Right atrium auricular region (tissue), 2 donors: ENCODE results near the gene OR52I2. TPM values are rescaled to one million over a fixed set of nuclear protein-coding genes. Genes with fewer than 3 reads are reported as not detected.
A peak's percentile ranks its signal among the peaks of the same experiment; 100 is the strongest.

Experiments
- DNase-seq: peaks from one replicate; pipeline ENCODE4 v3.0.0-alpha.2; 2019; ENCODE audit warnings: low spot score
- H3K27ac ChIP-seq, 2 donors: fragments of 200-600 bp; sonication (generic); 1 replicate in 1 of 2; 2 replicates in 1 of 2; pipeline ENCODE4 v1.5.1; 2016 to 2019
- H3K27me3 ChIP-seq, 2 donors: fragments of 200-600 bp; sonication (generic); one replicate each; pipeline versions ENCODE4 v1.5.1 to v1.6.0; 2017 to 2019
- H3K36me3 ChIP-seq: fragments of 200-600 bp; sonication (generic); one replicate; pipeline ENCODE4 v1.5.1; 2016
- H3K4me1 ChIP-seq, 2 donors: fragments of 200-600 bp; sonication (generic); one replicate each; pipeline versions ENCODE4 v1.5.1 to v1.6.0; 2017 to 2019
- H3K4me3 ChIP-seq, 2 donors: fragments of 200-600 bp; sonication (generic); 1 replicate in 1 of 2; 2 replicates in 1 of 2; pipeline ENCODE4 v1.5.1; 2017 to 2019; ENCODE audit warnings: mild to moderate bottlenecking in 1 of 2, moderate library complexity in 1 of 2
- H3K9me3 ChIP-seq, 2 donors: fragments of 200-600 bp; sonication (generic); one replicate each; pipeline ENCODE4 v1.5.1; 2019
- total RNA-seq, 2 donors: library from RNA; depleted of rRNA; stranded (reverse); fragments of >200 nt; gene quantifications; one replicate each; pipeline ENCODE4 v1.1.0, GENCODE V29; 2016
- TF ChIP-seq, protein P1 (sequence below), 2 donors: fragments of 200-600 bp; sonication (generic); IDR thresholded peaks; one replicate each; pipeline ENCODE4 v1.5.1; 2019; ENCODE audit warnings: antibody characterized with exemption in 2 of 2

Gene OR52I2
- total RNA-seq, result not detected

GRCh38 chr11:4581443-4581842 lies at the start of gene OR52I2:
OR52I2 (plus strand) TSS chr11:4581743.
- Histone ChIP-seq H3K27ac (no peak within 1 kb of the TSS), H3K36me3 (no peaks in the 10 kb centered on the region), H3K4me3 (no peak within 1 kb of the TSS), H3K9me3 (no peaks in the 10 kb centered on the region), H3K4me1 (no peaks in the 10 kb centered on the region), H3K27me3 (no peaks in the 10 kb centered on the region)
- TF ChIP-seq, protein P1, sequence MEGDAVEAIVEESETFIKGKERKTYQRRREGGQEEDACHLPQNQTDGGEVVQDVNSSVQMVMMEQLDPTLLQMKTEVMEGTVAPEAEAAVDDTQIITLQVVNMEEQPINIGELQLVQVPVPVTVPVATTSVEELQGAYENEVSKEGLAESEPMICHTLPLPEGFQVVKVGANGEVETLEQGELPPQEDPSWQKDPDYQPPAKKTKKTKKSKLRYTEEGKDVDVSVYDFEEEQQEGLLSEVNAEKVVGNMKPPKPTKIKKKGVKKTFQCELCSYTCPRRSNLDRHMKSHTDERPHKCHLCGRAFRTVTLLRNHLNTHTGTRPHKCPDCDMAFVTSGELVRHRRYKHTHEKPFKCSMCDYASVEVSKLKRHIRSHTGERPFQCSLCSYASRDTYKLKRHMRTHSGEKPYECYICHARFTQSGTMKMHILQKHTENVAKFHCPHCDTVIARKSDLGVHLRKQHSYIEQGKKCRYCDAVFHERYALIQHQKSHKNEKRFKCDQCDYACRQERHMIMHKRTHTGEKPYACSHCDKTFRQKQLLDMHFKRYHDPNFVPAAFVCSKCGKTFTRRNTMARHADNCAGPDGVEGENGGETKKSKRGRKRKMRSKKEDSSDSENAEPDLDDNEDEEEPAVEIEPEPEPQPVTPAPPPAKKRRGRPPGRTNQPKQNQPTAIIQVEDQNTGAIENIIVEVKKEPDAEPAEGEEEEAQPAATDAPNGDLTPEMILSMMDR (IDR thresholded peaks at IDR 0.05), result no peak
- no peak for DNase-seq

DNA sequence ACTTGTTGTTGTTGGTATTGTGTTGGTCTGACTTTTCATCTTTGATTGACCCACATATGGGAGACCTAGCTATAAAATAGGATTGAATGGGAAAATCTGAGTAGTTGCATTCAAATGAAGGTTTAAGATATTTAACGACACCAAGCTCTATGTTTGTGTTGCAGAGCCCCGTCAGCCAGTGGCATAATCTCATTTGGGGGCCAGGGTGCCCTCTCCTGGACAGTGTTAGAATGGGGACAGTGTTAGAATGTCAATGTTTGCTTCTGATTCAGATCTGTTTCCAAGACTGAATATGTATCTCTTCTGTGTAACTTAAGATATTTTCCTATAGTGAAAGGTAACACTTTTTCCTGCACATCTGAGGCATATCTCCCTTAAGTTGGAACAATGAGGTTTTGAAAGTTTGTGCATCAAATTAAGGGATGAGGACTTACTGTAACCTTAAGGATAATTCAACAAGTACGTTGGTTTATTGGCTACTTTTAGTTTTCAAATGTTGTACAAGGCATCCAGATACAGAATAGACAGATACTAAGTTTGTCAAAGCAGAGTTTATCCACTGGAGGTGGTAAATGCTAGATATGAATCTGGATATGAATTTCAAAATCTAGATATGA lies 41.8 kb upstream of the OR52I2 start:
- no peaks in the 10 kb centered on the region for H3K4me1 ChIP-seq
- H3K27ac ChIP-seq, result no peak overlapping the region
- no peak overlapping the region for H3K4me3 ChIP-seq
- H3K9me3 ChIP-seq, result no peaks in the 10 kb centered on the region
- peak; percentile 68 for DNase-seq
- H3K27me3 ChIP-seq, result no peaks in the 10 kb centered on the region
- no peaks in the 10 kb centered on the region for H3K36me3 ChIP-seq
- TF ChIP-seq, protein P1 (IDR thresholded peaks at IDR 0.05), result peak; percentile 79 to 81

GRCh38 chr11:4541071-4541470 lies 40.5 kb upstream of the OR52I2 start:
- H3K4me3 ChIP-seq, result no peak overlapping the region
- H3K27ac ChIP-seq, result no peak overlapping the region
- no peaks in the 10 kb centered on the region for H3K27me3 ChIP-seq
- no peaks in the 10 kb centered on the region for H3K9me3 ChIP-seq
- no peaks in the 10 kb centered on the region for H3K36me3 ChIP-seq
- no peak for DNase-seq
- H3K4me1 ChIP-seq, result no peaks in the 10 kb centered on the region
- TF ChIP-seq, protein P1 (IDR thresholded peaks at IDR 0.05), result no peak

- Histone ChIP-seq H3K4me1 (no peaks in the 10 kb centered on the region), H3K27me3 (no peaks in the 10 kb centered on the region), H3K9me3 (no peaks in the 10 kb centered on the region), H3K4me3 (no peak overlapping the region), H3K27ac (no peak overlapping the region), H3K36me3 (no peaks in the 10 kb centered on the region)
- TF ChIP-seq, protein P1 (IDR thresholded peaks at IDR 0.05), result no peak
- DNase-seq, result no peak
Observed at GRCh38 chr11:4543561-4543960, 38.0 kb upstream of the OR52I2 start.

DNA sequence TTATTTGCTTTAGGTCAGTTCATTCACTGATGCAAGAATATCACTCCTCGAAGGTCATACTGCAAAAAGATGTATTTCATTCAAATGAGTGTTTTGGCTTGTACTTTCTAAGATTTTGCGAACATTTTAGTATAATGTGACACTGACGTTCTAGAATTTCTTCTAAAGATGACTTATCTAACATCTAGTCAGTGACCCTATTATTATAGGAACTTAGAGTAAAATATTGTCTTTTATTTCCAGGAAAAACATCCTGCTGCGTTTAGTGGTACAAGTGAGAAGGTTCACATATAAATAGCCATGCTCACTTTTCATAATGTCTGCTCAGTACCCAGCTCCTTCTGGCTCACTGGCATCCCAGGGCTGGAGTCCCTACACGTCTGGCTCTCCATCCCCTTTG lies 36.7 kb upstream of the OR52I2 start, which contains the start of gene OR52M1:
Gene OR52M1, plus strand, starts transcription at position 301 of the 400 bp plus-strand sequence. Its CDS starts 0 bp downstream, at position 301.
- Histone ChIP-seq H3K27me3 (no peaks in the 10 kb centered on the region), H3K27ac (no peak within 1 kb of the TSS), H3K36me3 (no peaks in the 10 kb centered on the region), H3K9me3 (no peaks in the 10 kb centered on the region), H3K4me3 (no peak within 1 kb of the TSS), H3K4me1 (no peaks in the 10 kb centered on the region)
- DNase-seq, result no peak
- TF ChIP-seq, protein P1 (IDR thresholded peaks at IDR 0.05), result no peak

GRCh38 chr11:4546878-4547277 lies 34.7 kb upstream of the OR52I2 start:
- TF ChIP-seq, protein P1 (IDR thresholded peaks at IDR 0.05), result no peak
- Histone ChIP-seq H3K27me3 (no peaks in the 10 kb centered on the region), H3K9me3 (peaks cover 0 to 11% of the 10 kb centered on the region in 2 donors), H3K36me3 (no peaks in the 10 kb centered on the region), H3K4me3 (no peak overlapping the region), H3K27ac (no peak overlapping the region), H3K4me1 (no peaks in the 10 kb centered on the region)
- DNase-seq, result no peak
